Measurements from ENCODE around the gene TRAPPC4. TPM values are rescaled to one million over a fixed set of nuclear protein-coding genes. Genes with fewer than 3 reads are reported as not detected.

Gene TRAPPC4, protein sequence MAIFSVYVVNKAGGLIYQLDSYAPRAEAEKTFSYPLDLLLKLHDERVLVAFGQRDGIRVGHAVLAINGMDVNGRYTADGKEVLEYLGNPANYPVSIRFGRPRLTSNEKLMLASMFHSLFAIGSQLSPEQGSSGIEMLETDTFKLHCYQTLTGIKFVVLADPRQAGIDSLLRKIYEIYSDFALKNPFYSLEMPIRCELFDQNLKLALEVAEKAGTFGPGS
- total RNA-seq (2022; extraction: Qiagen RNA extraction), result 59.1 to 74.1 TPM (median 64.7 TPM) in 5 replicates

DNA sequence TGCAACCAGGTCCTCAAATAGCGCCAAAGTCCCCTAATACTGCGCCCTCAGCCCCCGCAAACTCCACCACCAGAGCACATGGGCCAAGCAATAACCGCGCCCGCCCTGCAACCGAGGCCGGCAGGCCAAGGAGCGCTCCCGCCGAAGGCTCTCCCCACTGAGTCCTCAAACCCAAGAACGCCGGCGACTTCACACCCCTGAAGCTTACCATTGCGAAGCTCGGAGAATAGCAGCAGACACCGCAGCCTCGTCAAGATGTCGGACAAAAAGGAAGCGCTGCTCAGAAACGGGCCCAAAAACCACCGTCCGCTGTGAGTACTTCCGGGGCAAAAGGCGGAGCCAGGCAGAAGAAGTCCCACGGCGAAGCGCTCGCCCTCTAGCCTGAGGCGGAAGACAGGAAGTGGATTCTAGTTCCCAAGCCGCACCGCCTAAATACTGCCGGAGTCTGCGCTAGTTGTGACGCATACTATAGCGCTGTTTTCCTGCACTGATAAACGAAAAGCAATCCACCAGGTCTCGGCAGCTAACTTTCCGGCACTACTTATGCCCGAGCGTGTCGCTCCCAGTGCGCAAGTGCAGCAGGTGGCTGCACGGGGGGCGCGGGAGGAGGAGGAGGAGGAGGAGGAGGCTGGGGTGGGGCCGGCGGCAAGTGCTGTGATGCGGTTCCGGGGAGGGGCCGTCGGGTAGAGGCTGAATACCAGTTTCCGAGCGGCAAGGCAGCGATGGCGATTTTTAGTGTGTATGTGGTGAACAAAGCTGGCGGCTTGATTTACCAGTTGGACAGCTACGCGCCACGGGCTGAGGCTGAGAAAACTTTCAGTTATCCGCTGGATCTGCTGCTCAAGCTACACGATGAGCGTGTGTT, at the start of gene TRAPPC4, which contains the start of gene RPS25:
TSS of gene TRAPPC4 (plus strand) at position 693 of the 865 bp plus-strand sequence. CDS start at position 723, 30 bp downstream.
TSS of gene RPS25 (minus strand) at position 270 of the 865 bp plus-strand sequence. CDS start at position 211, 59 bp downstream.

DNA sequence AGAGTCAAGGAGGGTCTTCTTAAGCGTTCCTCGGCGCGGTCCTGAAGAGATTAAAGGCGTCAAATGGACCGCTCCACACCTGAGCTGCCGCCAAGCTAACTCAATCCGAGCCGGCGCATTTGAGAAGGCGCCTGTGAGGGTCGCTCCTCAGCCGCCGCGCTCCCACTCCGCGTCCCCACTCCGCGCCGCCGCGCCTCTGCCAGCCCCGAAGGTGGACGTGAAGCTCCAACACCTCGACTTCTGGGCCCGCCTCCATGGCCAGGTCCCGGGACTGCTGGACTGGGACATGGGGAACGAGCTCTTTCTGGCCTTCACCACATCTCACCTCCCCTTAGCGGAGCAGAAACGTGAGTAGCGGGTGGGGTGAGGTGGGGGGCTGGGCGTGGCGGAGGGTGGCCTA, 46.9 kb upstream of the TRAPPC4 start, which contains the start of gene FOXR1:
TSS of gene FOXR1 (plus strand) at position 116 of the 400 bp plus-strand sequence. CDS start at position 287, 171 bp downstream.

DNA sequence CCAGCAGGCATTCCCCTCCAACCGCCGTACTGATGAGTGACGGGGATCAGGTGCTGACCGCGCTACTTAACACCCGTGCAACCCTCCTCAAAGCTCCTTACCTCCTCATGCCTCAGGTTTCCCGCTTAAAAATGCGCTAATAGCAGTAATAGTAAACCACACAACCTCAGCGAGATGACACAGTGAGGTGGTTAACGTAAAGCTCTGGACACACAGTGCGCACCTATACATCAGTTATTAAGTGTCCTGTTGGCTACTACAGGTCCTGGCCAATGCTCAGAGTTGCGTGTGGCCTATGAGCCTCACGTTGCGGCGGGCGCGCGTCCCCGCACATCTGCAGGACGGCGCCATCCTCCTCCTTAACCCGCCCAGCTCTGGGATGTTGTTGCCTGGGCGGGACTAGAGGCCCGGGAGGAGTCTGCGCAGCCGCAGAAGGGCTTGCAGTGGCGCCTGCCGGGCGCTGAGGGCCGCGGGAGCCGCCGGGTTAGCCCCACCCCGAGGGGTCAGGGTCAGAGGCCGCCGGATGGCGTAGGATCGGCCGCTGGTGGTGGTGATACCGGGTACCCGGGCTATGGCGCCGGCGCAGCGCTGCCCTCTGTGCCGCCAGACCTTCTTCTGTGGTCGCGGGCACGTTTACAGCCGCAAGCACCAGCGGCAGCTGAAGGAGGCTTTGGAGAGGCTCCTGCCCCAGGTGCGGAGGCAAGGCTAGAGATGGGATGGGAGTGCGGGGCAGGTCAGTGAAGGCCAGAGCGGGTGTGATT, 20.8 kb upstream of the TRAPPC4 start, which contains the start of gene CENATAC:
TSS of gene CENATAC (plus strand) at position 512 of the 761 bp plus-strand sequence. CDS start at position 572, 60 bp downstream.

DNA sequence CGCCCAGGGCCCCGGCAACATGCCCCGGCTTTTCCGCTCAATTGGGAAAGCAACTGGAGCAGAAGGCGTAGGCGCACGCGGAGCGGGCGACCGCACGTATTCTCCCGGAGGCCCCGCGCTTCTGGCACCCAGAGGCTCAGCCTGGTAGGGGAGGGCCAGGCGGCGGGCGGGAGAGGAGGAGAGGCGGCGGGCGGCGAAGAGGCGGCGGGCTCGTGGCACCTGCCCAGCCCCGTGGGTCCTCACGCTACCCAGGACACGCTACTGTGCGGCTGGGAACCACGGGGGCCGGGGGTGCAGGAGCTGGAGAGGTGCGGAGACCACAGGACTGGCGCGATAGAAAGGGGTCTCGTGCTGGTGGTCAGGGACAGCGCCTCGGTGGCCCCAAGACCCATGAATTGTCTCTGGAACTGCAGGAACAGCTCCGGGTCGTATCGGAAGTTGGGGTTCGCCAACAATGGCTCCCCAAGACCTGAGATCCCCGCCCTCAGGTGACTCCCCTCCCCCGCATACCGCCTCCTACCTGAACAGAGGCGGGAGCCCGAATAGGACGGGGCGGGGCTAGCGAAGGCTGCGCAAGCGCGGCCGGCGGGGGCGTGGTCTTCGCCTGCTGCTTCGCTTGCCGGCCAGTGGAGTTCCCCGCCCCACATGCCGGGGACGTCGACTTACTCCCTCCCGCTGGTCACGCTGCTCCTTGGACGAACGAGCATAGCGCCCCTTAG, 11.9 kb downstream of the TRAPPC4 start, which contains the start of gene SLC37A4:
TSS of gene SLC37A4 (minus strand) at position 549 of the 719 bp plus-strand sequence.

DNA sequence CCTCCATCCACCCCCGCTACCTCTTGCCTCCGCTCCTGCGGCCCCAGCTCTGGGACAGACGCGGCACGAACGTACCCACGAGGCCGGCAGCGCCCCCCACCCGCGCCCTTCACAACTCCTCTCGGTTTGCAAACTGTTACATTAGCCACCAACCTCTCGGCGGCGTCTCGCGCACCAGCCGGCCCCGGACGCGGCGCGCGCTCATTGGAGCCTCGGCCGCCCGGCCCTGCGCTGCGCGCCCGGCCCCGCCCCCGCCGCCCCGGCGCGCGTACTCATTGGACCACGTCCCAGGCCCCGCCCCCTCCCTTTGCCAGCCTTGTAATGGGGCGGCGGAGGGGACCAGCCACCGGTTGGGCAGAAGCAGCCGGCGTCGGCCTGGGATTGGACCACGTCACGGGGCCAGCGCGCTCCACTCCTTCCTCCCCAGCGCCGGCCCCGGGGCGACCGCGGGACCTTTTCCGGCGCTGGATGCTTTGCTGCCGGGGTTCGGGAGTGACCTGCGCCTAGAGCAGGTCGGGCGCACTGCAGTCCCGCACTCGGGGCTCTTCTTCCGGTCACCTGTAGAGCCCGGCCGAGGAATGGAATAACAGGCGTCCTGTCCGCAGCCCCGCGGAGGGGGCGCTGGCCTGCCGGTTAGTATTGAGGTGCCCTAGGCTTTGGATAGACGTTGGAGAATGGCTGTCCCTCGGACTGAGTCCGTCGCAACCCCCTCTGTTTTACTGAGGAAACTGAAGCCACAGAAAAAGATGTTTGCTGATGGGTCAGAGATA, 38.6 kb downstream of the TRAPPC4 start, which contains the start of gene HYOU1:
TSS of gene HYOU1 (minus strand) at position 206 of the 770 bp plus-strand sequence. CDS start 1,045 bp downstream, outside the sequence.

DNA sequence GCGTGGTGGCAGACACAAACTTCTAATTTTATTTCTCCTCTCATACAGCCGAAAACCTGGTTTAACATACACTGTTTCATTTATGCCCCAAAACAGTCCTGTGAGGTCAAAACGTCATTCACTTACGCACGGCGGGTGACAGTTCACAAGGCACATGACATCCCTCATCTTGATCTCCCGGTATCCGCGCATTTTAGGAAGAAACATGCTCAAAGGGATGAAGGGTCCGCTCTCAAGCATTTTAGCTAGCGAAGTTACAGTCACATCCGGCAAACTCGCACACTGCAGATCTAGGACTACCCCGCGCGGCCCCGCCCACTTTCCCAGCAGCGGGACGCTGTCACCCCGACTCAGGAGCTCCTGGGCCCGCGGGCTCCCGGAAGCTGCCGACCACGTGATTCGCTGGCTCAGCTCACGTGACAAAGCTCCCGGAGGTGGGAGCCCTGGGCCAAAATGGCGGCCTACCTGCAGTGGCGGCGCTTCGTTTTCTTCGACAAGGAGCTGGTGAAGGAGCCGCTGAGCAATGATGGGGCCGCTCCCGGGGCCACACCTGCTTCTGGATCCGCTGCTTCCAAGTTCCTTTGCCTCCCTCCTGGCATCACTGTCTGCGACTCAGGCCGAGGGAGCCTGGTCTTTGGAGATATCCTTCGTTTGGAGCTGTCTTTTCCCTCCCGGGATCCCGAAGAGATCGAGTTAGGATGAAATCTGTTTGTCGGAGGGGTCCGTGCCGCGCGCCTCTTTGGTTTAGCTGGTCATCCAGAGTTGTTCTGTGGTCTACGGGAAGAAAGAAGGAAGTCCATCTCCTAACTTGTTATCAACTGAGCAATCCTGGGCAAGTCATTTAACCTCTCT, 49.0 kb downstream of the TRAPPC4 start, which contains the start of gene VPS11:
TSS of gene VPS11 (plus strand) at position 448 of the 852 bp plus-strand sequence. CDS start at position 454, 6 bp downstream.

Other genes with a start within 250 kb of the TRAPPC4 start
- gene DDX6, start 227.6 kb upstream of the TRAPPC4 start, total RNA-seq (2022; extraction: Qiagen RNA extraction), result 20.8 to 32.4 TPM (median 21.6 TPM) in 5 replicates
- gene CXCR5, start 134.9 kb upstream of the TRAPPC4 start, total RNA-seq (2022; extraction: Qiagen RNA extraction), result 0.07 to 0.13 TPM (median 0.11 TPM) in 5 replicates
- 81.3 to 173 TPM (median 148 TPM) in 5 replicates for gene BCL9L, start 92.8 kb upstream of the TRAPPC4 start, total RNA-seq (2022; extraction: Qiagen RNA extraction)
- gene UPK2, start 62.5 kb upstream of the TRAPPC4 start, total RNA-seq (2022; extraction: Qiagen RNA extraction), result 0.35 to 1.1 TPM (median 0.91 TPM) in 5 replicates
- not detected in 5 replicates for gene FOXR1, start 47.0 kb upstream of the TRAPPC4 start, total RNA-seq (2022; extraction: Qiagen RNA extraction)
- 11.1 to 18.7 TPM (median 12.0 TPM) in 5 replicates for gene CENATAC, start 20.6 kb upstream of the TRAPPC4 start, total RNA-seq (2022; extraction: Qiagen RNA extraction)
- 753 to 1,094 TPM (median 792 TPM) in 5 replicates for gene RPS25, start 423 bp upstream of the TRAPPC4 start, total RNA-seq (2022; extraction: Qiagen RNA extraction)
- gene SLC37A4, start 12.1 kb downstream of the TRAPPC4 start, total RNA-seq (2022; extraction: Qiagen RNA extraction), result 9.6 to 12.1 TPM (median 10.8 TPM) in 5 replicates
- 40.0 to 49.6 TPM (median 48.0 TPM) in 5 replicates for gene HYOU1, start 38.4 kb downstream of the TRAPPC4 start, total RNA-seq (2022; extraction: Qiagen RNA extraction)
- gene VPS11, start 49.1 kb downstream of the TRAPPC4 start, total RNA-seq (2022; extraction: Qiagen RNA extraction), result 10.0 to 16.0 TPM (median 12.4 TPM) in 5 replicates
- gene HMBS, start 66.1 kb downstream of the TRAPPC4 start, total RNA-seq (2022; extraction: Qiagen RNA extraction), result 46.5 to 54.4 TPM (median 50.2 TPM) in 5 replicates
- 34.2 to 44.0 TPM (median 39.7 TPM) in 5 replicates for gene DPAGT1, start 83.1 kb downstream of the TRAPPC4 start, total RNA-seq (2022; extraction: Qiagen RNA extraction)
- gene C2CD2L, start 88.6 kb downstream of the TRAPPC4 start, total RNA-seq (2022; extraction: Qiagen RNA extraction), result 5.4 to 7.9 TPM (median 5.9 TPM) in 5 replicates
- 10.7 to 12.8 TPM (median 12.0 TPM) in 5 replicates for gene HINFP, start 102.8 kb downstream of the TRAPPC4 start, total RNA-seq (2022; extraction: Qiagen RNA extraction)
- gene ABCG4, start 130.3 kb downstream of the TRAPPC4 start, total RNA-seq (2022; extraction: Qiagen RNA extraction), result 0.21 to 0.42 TPM (median 0.32 TPM) in 5 replicates
- gene NLRX1, start 150.0 kb downstream of the TRAPPC4 start, total RNA-seq (2022; extraction: Qiagen RNA extraction), result 8.8 to 13.9 TPM (median 11.5 TPM) in 5 replicates
- 0.13 to 0.44 TPM (median 0.23 TPM) in 5 replicates for gene NHERF4, start 166.7 kb downstream of the TRAPPC4 start, total RNA-seq (2022; extraction: Qiagen RNA extraction)
- 6.0 to 9.8 TPM (median 8.4 TPM) in 5 replicates for gene CBL, start 187.6 kb downstream of the TRAPPC4 start, total RNA-seq (2022; extraction: Qiagen RNA extraction)

Data from A549 treated with CORT108297 at 1 μM for 4 hours (cell line).